CD14-positive monocyte (primary cell): ENCODE data around the gene LACRT. TPM values are rescaled to one million over a fixed set of nuclear protein-coding genes. Genes with fewer than 3 reads are reported as not detected.
A peak's percentile ranks its signal among the peaks of the same experiment; 100 is the strongest.

ENCODE experiments used
- DNase-seq, 3 donors: peaks; one replicate each; pipeline ENCODE4 v3.0.0-alpha.2; 2011 to 2022
- H2AFZ ChIP-seq: 2 replicates; pipeline ENCODE4 v1.6.0; 2012; ENCODE audit warnings: mild to moderate bottlenecking, low read depth, low read length, inconsistent platforms; ENCODE audit not compliant: insufficient read depth, poor library complexity, severe bottlenecking
- H3K27ac ChIP-seq, 2 donors: 1 replicate in 1 of 2; 2 replicates in 1 of 2; pipeline ENCODE4 v1.5.1; 2012 to 2013; ENCODE audit warnings: low read length in 2 of 2, control low read depth in 1 of 2, inconsistent platforms in 1 of 2, low read depth in 1 of 2, mild to moderate bottlenecking in 1 of 2
- H3K27me3 ChIP-seq, 2 donors: one replicate each; pipeline versions ENCODE4 v1.6.0 to v1.6.1; 2011 to 2013; ENCODE audit warnings: low read length in 2 of 2; ENCODE audit not compliant: control insufficient read depth in 2 of 2, insufficient read depth in 2 of 2
- H3K36me3 ChIP-seq, 2 donors: replicated peaks in 1 of 2; 1 replicate in 1 of 2; 2 replicates in 1 of 2; pipeline versions ENCODE4 v1.5.1 to v1.6.1; 2012 to 2013; ENCODE audit warnings: low read length in 2 of 2, control low read depth in 1 of 2, inconsistent platforms in 1 of 2, mild to moderate bottlenecking in 1 of 2; ENCODE audit not compliant: insufficient read depth in 2 of 2, control insufficient read depth in 1 of 2
- H3K4me1 ChIP-seq, 2 donors: 1 replicate in 1 of 2; 2 replicates in 1 of 2; pipeline versions ENCODE4 v1.5.1 to v1.6.1; 2012 to 2013; ENCODE audit warnings: low read length in 2 of 2, control low read depth in 1 of 2, inconsistent platforms in 1 of 2, mild to moderate bottlenecking in 1 of 2, moderate library complexity in 1 of 2; ENCODE audit not compliant: insufficient read depth in 2 of 2, control insufficient read depth in 1 of 2
- H3K4me2 ChIP-seq: replicated peaks from 2 replicates; pipeline ENCODE3; 2012; ENCODE audit warnings: low read length, moderate library complexity, mild to moderate bottlenecking; ENCODE audit not compliant: poor library complexity, severe bottlenecking; ENCODE audit errors: extremely low read depth
- H3K4me3 ChIP-seq, 3 experiments: fragments of 200-600 bp in 1 of 3; sonication (generic) in 1 of 3; replicated peaks in 1 of 3; 1 replicate in 2 of 3; 2 replicates in 1 of 3; pipeline ENCODE4 v1.5.1; 2011 to 2013; ENCODE audit warnings: low read length in 3 of 3, mild to moderate bottlenecking in 3 of 3, control low read depth in 2 of 3, low read depth in 2 of 3, inconsistent platforms in 1 of 3, moderate library complexity in 1 of 3
- H3K79me2 ChIP-seq: 2 replicates; pipeline ENCODE4 v1.6.0; 2012; ENCODE audit warnings: mild to moderate bottlenecking, control low read depth, inconsistent platforms, low read length, moderate library complexity; ENCODE audit not compliant: insufficient read depth
- H3K9ac ChIP-seq: 2 replicates; pipeline ENCODE4 v1.6.0; 2017; ENCODE audit warnings: low read length, mild to moderate bottlenecking; ENCODE audit not compliant: insufficient read depth, poor library complexity, severe bottlenecking
- H3K9me3 ChIP-seq, 2 donors: replicated peaks in 1 of 2; 1 replicate in 1 of 2; 2 replicates in 1 of 2; pipeline versions ENCODE4 v1.5.1 to v1.6.1; 2012 to 2013; ENCODE audit warnings: low read length in 2 of 2, control low read depth in 1 of 2; ENCODE audit not compliant: control insufficient read depth in 1 of 2, insufficient read depth in 1 of 2
- H4K20me1 ChIP-seq: 2 replicates; pipeline ENCODE4 v1.6.0; 2012; ENCODE audit warnings: mild to moderate bottlenecking, low read length, control low read depth, moderate library complexity; ENCODE audit not compliant: insufficient read depth
- H3K27ac Mint-ChIP-seq, 7 donors: one replicate each; pipeline ENCODE4 v1.8.0; 2020; ENCODE audit warnings: mild to moderate bottlenecking in 7 of 7, mixed read lengths in 7 of 7, moderate library complexity in 6 of 7, inconsistent platforms in 2 of 7
- H3K27me3 Mint-ChIP-seq, 3 donors: one replicate each; pipeline ENCODE4 v1.8.0; 2021 to 2022; ENCODE audit warnings: low read depth in 3 of 3, mild to moderate bottlenecking in 3 of 3, mixed read lengths in 3 of 3, moderate library complexity in 3 of 3, inconsistent platforms in 1 of 3
- H3K36me3 Mint-ChIP-seq, 2 donors: one replicate each; pipeline ENCODE4 v1.8.0; 2020; ENCODE audit warnings: mixed read lengths in 2 of 2, inconsistent platforms in 1 of 2, mild to moderate bottlenecking in 1 of 2
- H3K4me1 Mint-ChIP-seq: one replicate; pipeline ENCODE4 v1.8.0; 2020; ENCODE audit warnings: mild to moderate bottlenecking, mixed read lengths
- H3K4me3 Mint-ChIP-seq, 2 donors: one replicate each; pipeline ENCODE4 v1.8.0; 2020; ENCODE audit warnings: mild to moderate bottlenecking in 2 of 2, mixed read lengths in 2 of 2, moderate library complexity in 1 of 2
- H3K9me3 Mint-ChIP-seq, 7 donors: one replicate each; pipeline ENCODE4 v1.8.0; 2020 to 2022; ENCODE audit warnings: mixed read lengths in 7 of 7, mild to moderate bottlenecking in 6 of 7, moderate library complexity in 6 of 7, inconsistent platforms in 2 of 7
- WGBS: methylation state at CpG from one replicate; pipeline ENCODE4 v1.1.5; 2013; ENCODE audit warnings: missing lambda C conversion rate; ENCODE audit not compliant: insufficient coverage; 5-methylcytosine and 5-hydroxymethylcytosine counted together
- intact Hi-C, 2 donors: fragments of 100-400 bp; cut with micrococcal nuclease; formaldehyde crosslinking; loops; one replicate each; pipeline versions ENCODE4 v1.15.0 to v1.15.1; 2023
- polyA plus RNA-seq, 3 donors: library from polyadenylated mRNA; depleted of rRNA in 1 of 3; unstranded in 2 of 3; stranded (reverse) in 1 of 3; fragments of 300-500 nt in 2 of 3; fragments of >200 nt in 1 of 3; fragmentation: Illumina TruSeq in 2 of 3; gene quantifications; 1 replicate in 2 of 3; 2 replicates in 1 of 3; pipeline ENCODE4 v1.2.3, GENCODE V29; 2012 to 2021
- TF ChIP-seq, protein P1 (sequence below): fragments of 200-600 bp; IDR thresholded peaks from one replicate; pipeline ENCODE4 v1.8.0; 2022; ENCODE audit warnings: antibody characterized with exemption, mild to moderate bottlenecking

The LACRT gene
- polyA plus RNA-seq, 3 donors: not detected

DNA sequence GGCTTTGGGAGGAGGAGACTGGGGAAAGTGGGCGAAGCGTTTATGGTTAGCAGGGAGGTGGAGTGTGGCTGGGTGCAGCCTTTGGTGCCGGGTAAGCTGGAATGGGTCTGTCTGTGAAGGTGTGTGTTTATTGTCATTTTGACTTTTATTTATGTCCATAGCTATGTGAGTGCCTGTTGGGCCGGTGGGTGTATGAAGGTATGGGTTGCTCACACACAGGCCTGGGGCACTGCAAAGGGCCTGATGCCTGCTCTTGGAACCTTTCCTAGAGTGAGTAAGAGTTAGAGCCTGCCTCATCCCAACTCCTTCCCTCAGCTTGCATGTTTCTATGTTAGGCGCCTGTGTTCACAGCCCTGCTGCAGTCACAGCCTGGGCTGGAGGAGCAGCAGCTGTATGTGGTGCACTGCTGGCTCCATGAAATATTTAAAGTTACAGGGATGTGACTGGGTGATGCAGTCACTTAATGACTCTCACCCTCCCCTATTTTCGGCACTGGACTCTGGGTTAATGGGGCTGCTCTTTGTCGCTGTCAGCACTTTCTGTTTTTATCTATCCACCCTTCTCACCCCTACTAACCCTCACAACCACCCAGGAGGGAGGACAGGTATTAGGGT is 43.6 kb downstream of the LACRT start:
- Histone ChIP-seq H3K27ac (no peak overlapping the region), H3K79me2 (no peaks in the 10 kb centered on the region), H3K27me3 (peaks cover 24 to 47% of the 10 kb centered on the region in 2 donors), H3K4me3 (no peak overlapping the region), H3K4me2 (no peak overlapping the region), H3K9me3 (peaks cover 0 to 4% of the 10 kb centered on the region in 2 donors), H4K20me1 (no peaks in the 10 kb centered on the region), H3K9ac (no peak overlapping the region), H3K4me1 (peaks cover 4 to 6% of the 10 kb centered on the region in 2 donors), H2AFZ (no peak overlapping the region), H3K36me3 (no peaks in the 10 kb centered on the region)
- Mint-ChIP-seq H3K36me3 (peaks cover 6 to 8% of the 10 kb centered on the region in 2 donors), H3K4me1 (peaks cover 13% of the 10 kb centered on the region), H3K27me3 (peaks cover 49 to 54% (median 53%) of the 10 kb centered on the region in 3 donors), H3K4me3 (no peak overlapping the region), H3K27ac (no peak overlapping the region), H3K9me3 (peaks cover 0 to 7% (median 5%) of the 10 kb centered on the region in 7 donors)
- 100% methylated on average over 3 of the region's 7 CpGs for WGBS
- intact Hi-C loops: no loop called here
- TF ChIP-seq, protein P1, sequence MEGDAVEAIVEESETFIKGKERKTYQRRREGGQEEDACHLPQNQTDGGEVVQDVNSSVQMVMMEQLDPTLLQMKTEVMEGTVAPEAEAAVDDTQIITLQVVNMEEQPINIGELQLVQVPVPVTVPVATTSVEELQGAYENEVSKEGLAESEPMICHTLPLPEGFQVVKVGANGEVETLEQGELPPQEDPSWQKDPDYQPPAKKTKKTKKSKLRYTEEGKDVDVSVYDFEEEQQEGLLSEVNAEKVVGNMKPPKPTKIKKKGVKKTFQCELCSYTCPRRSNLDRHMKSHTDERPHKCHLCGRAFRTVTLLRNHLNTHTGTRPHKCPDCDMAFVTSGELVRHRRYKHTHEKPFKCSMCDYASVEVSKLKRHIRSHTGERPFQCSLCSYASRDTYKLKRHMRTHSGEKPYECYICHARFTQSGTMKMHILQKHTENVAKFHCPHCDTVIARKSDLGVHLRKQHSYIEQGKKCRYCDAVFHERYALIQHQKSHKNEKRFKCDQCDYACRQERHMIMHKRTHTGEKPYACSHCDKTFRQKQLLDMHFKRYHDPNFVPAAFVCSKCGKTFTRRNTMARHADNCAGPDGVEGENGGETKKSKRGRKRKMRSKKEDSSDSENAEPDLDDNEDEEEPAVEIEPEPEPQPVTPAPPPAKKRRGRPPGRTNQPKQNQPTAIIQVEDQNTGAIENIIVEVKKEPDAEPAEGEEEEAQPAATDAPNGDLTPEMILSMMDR: no peak
- no peak for DNase-seq

DNA sequence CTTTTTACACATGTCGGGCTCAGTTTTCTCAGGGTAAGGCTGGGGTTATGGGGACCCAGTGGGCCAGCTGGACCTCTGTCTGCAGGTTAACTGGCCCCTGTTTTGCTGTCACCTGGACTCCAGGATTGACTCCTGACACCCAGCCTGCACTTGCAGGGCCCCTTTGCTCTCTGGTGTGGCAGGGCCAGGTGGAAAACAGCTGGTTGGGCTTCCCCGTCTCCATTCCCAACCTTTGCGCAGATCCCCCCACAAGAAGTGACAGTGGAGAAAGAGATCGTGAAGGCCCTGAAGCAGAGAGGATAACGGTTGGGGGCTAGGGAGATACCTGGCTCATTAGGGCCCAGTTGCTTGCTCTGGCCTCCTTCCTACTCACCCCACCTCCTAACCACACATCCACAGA is 44.7 kb downstream of the LACRT start:
- DNase-seq: no peak
- H3K4me2 ChIP-seq: no peak overlapping the region
- H2AFZ ChIP-seq: no peak overlapping the region
- H3K36me3 ChIP-seq: no peaks in the 10 kb centered on the region
- no peaks in the 10 kb centered on the region for H3K79me2 ChIP-seq
- H3K4me1 ChIP-seq: peaks cover 4 to 6% of the 10 kb centered on the region in 2 donors
- TF ChIP-seq, protein P1: no peak
- H4K20me1 ChIP-seq: no peaks in the 10 kb centered on the region
- H3K27me3 ChIP-seq: peaks cover 24 to 56% of the 10 kb centered on the region in 2 donors
- peaks cover 0 to 7% (median 5%) of the 10 kb centered on the region in 7 donors for H3K9me3 Mint-ChIP-seq
- no CpG with 5 or more reads among the region's 5 CpGs for WGBS
- no peak overlapping the region for H3K27ac ChIP-seq
- H3K36me3 Mint-ChIP-seq: peaks cover 6 to 8% of the 10 kb centered on the region in 2 donors
- H3K27ac Mint-ChIP-seq: no peak overlapping the region
- peak overlapping the region in 1 of 2 donors; percentile 87 for H3K4me3 Mint-ChIP-seq
- H3K9ac ChIP-seq: no peak overlapping the region
- intact Hi-C loops: no loop called here
- peaks cover 13% of the 10 kb centered on the region for H3K4me1 Mint-ChIP-seq
- H3K9me3 ChIP-seq: peaks cover 0 to 4% of the 10 kb centered on the region in 2 donors
- peaks cover 56 to 64% (median 58%) of the 10 kb centered on the region in 3 donors for H3K27me3 Mint-ChIP-seq
- H3K4me3 ChIP-seq: no peak overlapping the region
